Upper lobe of left lung (tissue), 6 donors: ENCODE results near the gene RMND5A. TPM values are rescaled to one million over a fixed set of nuclear protein-coding genes. Genes with fewer than 3 reads are reported as not detected.

ENCODE experiments used
- ATAC-seq, 2 donors: fragments of 200-7000 bp; cut with Tn5 transposase; one replicate each; pipeline ENCODE4 v1.9.1; 2022; ENCODE audit warnings: mild to moderate bottlenecking in 2 of 2, moderate library complexity in 2 of 2; ENCODE audit not compliant: low FRiP score in 2 of 2
- DNase-seq, 2 donors: peaks; one replicate each; pipeline ENCODE4 v3.0.0-alpha.2; 2019 to 2020
- H3K27ac ChIP-seq, 4 donors: fragments of 200-600 bp; sonication (generic); one replicate each; pipeline ENCODE4 v1.5.1; 2016 to 2019
- H3K27me3 ChIP-seq, 4 donors: fragments of 200-600 bp; sonication (generic); one replicate each; pipeline ENCODE4 v1.5.1; 2017 to 2019
- H3K36me3 ChIP-seq, 4 donors: fragments of 200-600 bp; sonication (generic); one replicate each; pipeline ENCODE4 v1.5.1; 2016 to 2019
- H3K4me1 ChIP-seq, 4 donors: fragments of 200-600 bp; sonication (generic); one replicate each; pipeline ENCODE4 v1.5.1; 2018 to 2019
- H3K4me3 ChIP-seq, 4 donors: fragments of 200-600 bp; sonication (generic); one replicate each; pipeline ENCODE4 v1.5.1; 2017 to 2019; ENCODE audit warnings: mild to moderate bottlenecking in 2 of 4, moderate library complexity in 1 of 4
- H3K9me3 ChIP-seq, 4 donors: fragments of 200-600 bp; sonication (generic); one replicate each; pipeline ENCODE4 v1.5.1; 2018 to 2019
- EP300 ChIP-seq, 4 donors: sonication (generic); formaldehyde crosslinking; IDR thresholded peaks; one replicate each; pipeline ENCODE4 v1.5.1; 2017; ENCODE audit warnings: antibody characterized with exemption in 4 of 4, control low read depth in 2 of 4
- POLR2A ChIP-seq, 4 donors: fragments of 450-650 bp; IDR thresholded peaks; one replicate each; pipeline ENCODE4 v1.5.1; 2016 to 2017; ENCODE audit warnings: antibody characterized with exemption in 4 of 4, mild to moderate bottlenecking in 2 of 4
- POLR2AphosphoS5 ChIP-seq, 2 donors: sonication (generic); formaldehyde crosslinking; IDR thresholded peaks; one replicate each; pipeline ENCODE4 v1.5.1; 2017; ENCODE audit warnings: antibody characterized with exemption in 2 of 2
- WGBS, 2 donors: methylation state at CpG; one replicate each; pipeline ENCODE4 v1.1.5; 2017 to 2018; 5-methylcytosine and 5-hydroxymethylcytosine counted together
- total RNA-seq, 6 donors: library from RNA; depleted of rRNA in 4 of 6; stranded (reverse); fragments of >200 nt in 4 of 6; gene quantifications; one replicate each; pipeline versions ENCODE4 v1.1.0 to v1.2.1, GENCODE V29; 2016 to 2021
- TF ChIP-seq, protein P1 (sequence below), 6 experiments: fragments of 450-650 bp in 4 of 6; fragments of 200-600 bp in 2 of 6; sonication (generic) in 2 of 6; IDR thresholded peaks; one replicate each; pipeline ENCODE4 v1.5.1; 2016 to 2019; ENCODE audit warnings: antibody characterized with exemption in 6 of 6
- donor health status: DM: no; HTN: no; CAD: no; lungs with moderate emphysema.
- donor health status: DM: no; HTN: yes; CAD: no; lungs with severe emphysema.

RMND5A gene
- total RNA-seq, 6 donors from 2014 or later, result 19.9 to 55.3 (median 26.5) TPM

DNA sequence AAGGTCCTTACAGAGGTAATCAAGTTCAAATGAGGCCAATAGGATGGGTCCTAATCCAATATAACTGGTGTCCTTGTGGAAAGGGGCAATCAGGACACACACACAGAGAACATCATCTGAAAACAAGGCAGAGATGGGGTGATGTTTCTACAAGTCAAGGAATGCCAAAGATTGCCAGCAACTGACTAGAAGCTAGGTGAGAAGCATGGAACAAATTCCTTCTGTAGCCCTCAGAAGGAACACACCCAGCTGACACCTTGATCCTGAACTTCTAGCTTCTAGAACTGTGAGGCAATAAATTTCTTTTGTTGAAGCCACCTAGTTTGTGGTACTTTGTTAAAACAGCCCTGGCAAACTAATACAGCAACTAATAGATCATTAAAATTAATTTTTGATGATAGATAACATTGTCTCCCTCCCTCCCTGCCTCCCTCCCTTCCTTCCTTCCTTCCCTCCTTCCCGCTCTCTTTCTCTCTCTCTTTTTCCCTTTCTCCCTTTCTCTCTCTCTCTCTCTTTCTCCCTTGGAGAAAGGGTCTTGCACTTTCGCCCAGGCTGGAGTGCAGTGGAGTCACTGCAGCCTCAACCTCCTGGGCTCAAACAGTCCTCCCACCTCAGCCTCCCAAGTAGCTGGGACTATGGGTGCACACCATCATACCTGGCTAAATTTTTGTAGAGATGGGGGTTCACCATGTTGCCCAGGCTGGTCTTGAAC is 80.9 kb downstream of the RMND5A start:
- TF ChIP-seq, protein P1, sequence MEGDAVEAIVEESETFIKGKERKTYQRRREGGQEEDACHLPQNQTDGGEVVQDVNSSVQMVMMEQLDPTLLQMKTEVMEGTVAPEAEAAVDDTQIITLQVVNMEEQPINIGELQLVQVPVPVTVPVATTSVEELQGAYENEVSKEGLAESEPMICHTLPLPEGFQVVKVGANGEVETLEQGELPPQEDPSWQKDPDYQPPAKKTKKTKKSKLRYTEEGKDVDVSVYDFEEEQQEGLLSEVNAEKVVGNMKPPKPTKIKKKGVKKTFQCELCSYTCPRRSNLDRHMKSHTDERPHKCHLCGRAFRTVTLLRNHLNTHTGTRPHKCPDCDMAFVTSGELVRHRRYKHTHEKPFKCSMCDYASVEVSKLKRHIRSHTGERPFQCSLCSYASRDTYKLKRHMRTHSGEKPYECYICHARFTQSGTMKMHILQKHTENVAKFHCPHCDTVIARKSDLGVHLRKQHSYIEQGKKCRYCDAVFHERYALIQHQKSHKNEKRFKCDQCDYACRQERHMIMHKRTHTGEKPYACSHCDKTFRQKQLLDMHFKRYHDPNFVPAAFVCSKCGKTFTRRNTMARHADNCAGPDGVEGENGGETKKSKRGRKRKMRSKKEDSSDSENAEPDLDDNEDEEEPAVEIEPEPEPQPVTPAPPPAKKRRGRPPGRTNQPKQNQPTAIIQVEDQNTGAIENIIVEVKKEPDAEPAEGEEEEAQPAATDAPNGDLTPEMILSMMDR (IDR thresholded peaks at IDR 0.05), result no peak
- TF ChIP-seq EP300 (IDR thresholded peaks at IDR 0.05) (no peak), POLR2AphosphoS5 (IDR thresholded peaks at IDR 0.05) (no peak), POLR2A (IDR thresholded peaks at IDR 0.05) (no peak)
- DNase-seq, result no peak

GRCh38 chr2:86806059-86806857 is 86.2 kb downstream of the RMND5A start:
- no peaks in the 10 kb centered on the region for H3K36me3 ChIP-seq
- DNase-seq (peak in 1 of 2 donors; percentile 24), ATAC-seq (no peak)
- H3K9me3 ChIP-seq, result no peaks in the 10 kb centered on the region
- H3K27me3 ChIP-seq, result peaks cover 0 to 23% (median 13%) of the 10 kb centered on the region in 4 donors
- H3K4me3 ChIP-seq, result no peak overlapping the region
- 84 to 86% methylated on average over 19 to 21 of the region's 21 CpGs for WGBS, 2 donors
- no peak overlapping the region for H3K27ac ChIP-seq
- H3K4me1 ChIP-seq, result peaks cover 22 to 29% (median 24%) of the 10 kb centered on the region in 4 donors
- TF ChIP-seq, protein P1 (IDR thresholded peaks at IDR 0.05), result no peak
- TF ChIP-seq EP300 (IDR thresholded peaks at IDR 0.05) (no peak), POLR2AphosphoS5 (IDR thresholded peaks at IDR 0.05) (no peak), POLR2A (IDR thresholded peaks at IDR 0.05) (no peak)

More for the DNA sequence above, 80.9 kb downstream of the RMND5A start:
- H3K36me3 ChIP-seq, result no peaks in the 10 kb centered on the region
- H3K4me1 ChIP-seq, result no peaks in the 10 kb centered on the region
- no peaks in the 10 kb centered on the region for H3K27me3 ChIP-seq
- no peak overlapping the region for H3K4me3 ChIP-seq
- H3K27ac ChIP-seq, result no peak overlapping the region
- peaks cover 8 to 16% (median 15%) of the 10 kb centered on the region in 4 donors for H3K9me3 ChIP-seq
- no peak for ATAC-seq
- WGBS, 2 donors, result 82 to 92% methylated on average over 2 of the region's 2 CpGs

- H3K27me3 ChIP-seq, result peaks cover 0 to 23% (median 13%) of the 10 kb centered on the region in 4 donors
- ATAC-seq, result no peak
- H3K9me3 ChIP-seq, result no peaks in the 10 kb centered on the region
- H3K4me1 ChIP-seq, result peaks cover 22 to 29% (median 24%) of the 10 kb centered on the region in 4 donors
- peak overlapping the region in 1 of 4 donors; percentile 52 for H3K27ac ChIP-seq
- DNase-seq, result no peak
- TF ChIP-seq POLR2A (IDR thresholded peaks at IDR 0.05) (no peak), EP300 (IDR thresholded peaks at IDR 0.05) (no peak), POLR2AphosphoS5 (IDR thresholded peaks at IDR 0.05) (no peak)
- TF ChIP-seq, protein P1 (IDR thresholded peaks at IDR 0.05), result no peak
- peak overlapping the region in 3 of 4 donors; percentile 30 to 48 (median 48) for H3K4me3 ChIP-seq
- 35 to 42% methylated on average over 11 of the region's 11 CpGs for WGBS, 2 donors
- H3K36me3 ChIP-seq, result no peaks in the 10 kb centered on the region
Measured at GRCh38 chr2:86807133-86807467, 87.0 kb downstream of the RMND5A start.

- Histone ChIP-seq H3K4me1 (peaks cover 22 to 29% (median 24%) of the 10 kb centered on the region in 4 donors), H3K9me3 (no peaks in the 10 kb centered on the region), H3K27me3 (peaks cover 0 to 23% (median 13%) of the 10 kb centered on the region in 4 donors), H3K4me3 (peak overlapping the region; percentile 14 to 48 (median 39)), H3K36me3 (no peaks in the 10 kb centered on the region), H3K27ac (peak overlapping the region in 1 of 4 donors; percentile 52)
- DNase-seq, result peak; percentile 59 to 86
- 1 to 2% methylated on average over 25 to 50 of the region's 51 CpGs for WGBS, 2 donors
- TF ChIP-seq, protein P1 (IDR thresholded peaks at IDR 0.05), result no peak
- TF ChIP-seq EP300 (IDR thresholded peaks at IDR 0.05) (no peak), POLR2AphosphoS5 (IDR thresholded peaks at IDR 0.05) (no peak), POLR2A (IDR thresholded peaks at IDR 0.05) (no peak)
- peak; percentile 61 to 75 for ATAC-seq
Measured at GRCh38 chr2:86807468-86808275, 87.6 kb downstream of the RMND5A start.
